HFFc6 (cell line): Measurements from ENCODE around the gene LGALS1. TPM values are rescaled to one million over a fixed set of nuclear protein-coding genes. Genes with fewer than 3 reads are reported as not detected.

ENCODE experiments used
- DNase-seq: peaks from one replicate; pipeline ENCODE4 v3.0.0-alpha.2; 2018
- H3K27ac Mint-ChIP-seq: 2 replicates; pipeline ENCODE4 v1.8.0; 2020; ENCODE audit warnings: mild to moderate bottlenecking, mixed read lengths
- H3K27me3 Mint-ChIP-seq: 2 replicates; pipeline ENCODE4 v1.8.0; 2021; ENCODE audit warnings: mild to moderate bottlenecking, moderate library complexity, mixed read lengths; ENCODE audit not compliant: insufficient read depth
- H3K36me3 Mint-ChIP-seq: 2 replicates; pipeline ENCODE4 v1.8.0; 2021; ENCODE audit warnings: low read depth, mixed read lengths
- H3K4me1 Mint-ChIP-seq: 2 replicates; pipeline ENCODE4 v1.8.0; 2020; ENCODE audit warnings: low read depth, mixed read lengths
- H3K4me3 Mint-ChIP-seq: 2 replicates; pipeline ENCODE4 v1.8.0; 2020; ENCODE audit warnings: mild to moderate bottlenecking, moderate library complexity, mixed read lengths
- H3K9me3 Mint-ChIP-seq: 2 replicates; pipeline ENCODE4 v1.8.0; 2020; ENCODE audit warnings: mild to moderate bottlenecking, mixed read lengths
- CTCF ChIP-seq: fragments of 200-600 bp; sonication (generic); IDR thresholded peaks from 2 replicates; pipeline ENCODE4 v1.5.0; 2021; ENCODE audit warnings: antibody characterized with exemption, mild to moderate bottlenecking
- total RNA-seq, 6 experiments: library from RNA; stranded (reverse); fragmentation: NEBNext Ultra II Directional; extraction: Animal tissue kit (Norgen Biotek cat#: 25700); gene quantifications; 2 replicates in 1 of 6; 3 replicates in 5 of 6; pipeline ENCODE4 v1.2.3, GENCODE V29; 2021

The LGALS1 gene
- total RNA-seq, 6 experiments from 2014 or later, result 5,326 to 7,192 (median 6,673) TPM

GRCh38 chr22:37636186-37636948, 39.1 kb upstream of the LGALS1 start:
- no peak overlapping the region for H3K4me3 Mint-ChIP-seq
- peak overlapping the region; percentile 66 for H3K27ac Mint-ChIP-seq
- DNase-seq, result peak; percentile 80
- H3K9me3 Mint-ChIP-seq, result no peaks in the 10 kb centered on the region
- H3K36me3 Mint-ChIP-seq, result no peaks in the 10 kb centered on the region
- peak; percentile 65 for TF ChIP-seq CTCF
- H3K27me3 Mint-ChIP-seq, result peaks cover 6% of the 10 kb centered on the region
- H3K4me1 Mint-ChIP-seq, result peaks cover 53% of the 10 kb centered on the region

- no peak for DNase-seq
- Mint-ChIP-seq H3K4me1 (peaks cover 53% of the 10 kb centered on the region), H3K9me3 (no peaks in the 10 kb centered on the region), H3K27me3 (peaks cover 4% of the 10 kb centered on the region), H3K36me3 (no peaks in the 10 kb centered on the region), H3K27ac (peak overlapping the region; percentile 66), H3K4me3 (no peak overlapping the region)
- no peak for TF ChIP-seq CTCF
Measured at GRCh38 chr22:37636949-37637273, 38.5 kb upstream of the LGALS1 start.

- TF ChIP-seq CTCF, result no peak
- H3K36me3 Mint-ChIP-seq, result peaks cover 3% of the 10 kb centered on the region; the same call in 1 of the 2 replicates
- H3K27me3 Mint-ChIP-seq, result peaks cover 4% of the 10 kb centered on the region
- H3K4me3 Mint-ChIP-seq, result peak overlapping the region; percentile 61
- H3K27ac Mint-ChIP-seq, result peak overlapping the region; percentile 48
- no peaks in the 10 kb centered on the region for H3K9me3 Mint-ChIP-seq
- peaks cover 51% of the 10 kb centered on the region for H3K4me1 Mint-ChIP-seq
- DNase-seq, result no peak
Measured at GRCh38 chr22:37638391-37639069, 36.9 kb upstream of the LGALS1 start.

DNA sequence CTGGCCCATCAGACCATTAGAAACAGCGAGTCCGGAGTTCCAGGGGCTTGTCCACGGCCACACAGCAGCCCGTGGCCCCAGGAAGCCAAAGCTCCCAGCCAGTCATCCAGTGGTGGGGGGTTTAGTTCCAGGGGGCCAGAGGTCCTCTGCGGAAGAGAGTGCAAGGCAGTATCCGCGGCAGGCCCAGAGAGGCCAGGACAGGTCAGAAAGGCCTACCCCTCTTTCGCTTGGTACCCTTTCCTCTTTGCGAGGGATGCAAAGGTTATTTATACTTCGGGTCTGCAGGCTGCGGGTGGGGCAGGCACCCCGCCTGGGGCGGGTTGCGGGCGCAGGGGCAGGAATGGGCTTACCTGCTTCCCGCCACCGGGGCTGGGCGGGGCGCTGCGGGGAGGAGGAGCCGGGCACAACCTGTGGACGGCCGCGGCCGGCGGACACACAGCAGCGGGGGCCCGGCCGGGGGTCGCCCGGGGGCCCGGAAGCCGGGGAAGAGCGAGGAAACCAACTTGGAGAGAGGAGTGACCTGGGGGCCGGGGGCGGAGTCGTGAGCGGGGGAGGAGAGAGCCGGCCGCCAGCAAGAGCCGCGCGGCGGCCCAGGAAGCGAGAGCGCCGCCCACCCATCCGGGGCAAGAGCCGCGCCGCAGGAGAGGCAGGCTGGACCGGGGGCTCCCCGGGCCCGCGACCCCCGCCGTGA, 36.2 kb upstream of the LGALS1 start, which contains the start of gene SH3BP1:
TSS of gene SH3BP1 (plus strand) at position 600 of the 691 bp plus-strand sequence. CDS start 119 bp downstream, outside the sequence.
- no peaks in the 10 kb centered on the region for H3K9me3 Mint-ChIP-seq
- H3K27me3 Mint-ChIP-seq, result peaks cover 6% of the 10 kb centered on the region
- 0 out of 2 replicates have a peak, but pooled peaks have one; percentile 12 for TF ChIP-seq CTCF
- peaks cover 7% of the 10 kb centered on the region; the same call in 1 of the 2 replicates for H3K36me3 Mint-ChIP-seq
- peaks cover 47% of the 10 kb centered on the region for H3K4me1 Mint-ChIP-seq
- peak within 1 kb of the TSS; percentile 70 for H3K27ac Mint-ChIP-seq
- DNase-seq, result no peak
- peak within 1 kb of the TSS; percentile 90 for H3K4me3 Mint-ChIP-seq

- peak overlapping the region; percentile 70 for H3K27ac Mint-ChIP-seq
- peaks cover 7% of the 10 kb centered on the region; the same call in 1 of the 2 replicates for H3K36me3 Mint-ChIP-seq
- no peak for TF ChIP-seq CTCF
- peaks cover 40% of the 10 kb centered on the region for H3K4me1 Mint-ChIP-seq
- DNase-seq, result no peak
- H3K9me3 Mint-ChIP-seq, result no peaks in the 10 kb centered on the region
- peaks cover 4% of the 10 kb centered on the region; the same call in 1 of the 2 replicates for H3K27me3 Mint-ChIP-seq
- H3K4me3 Mint-ChIP-seq, result peak overlapping the region; percentile 90
Measured at GRCh38 chr22:37639771-37640590, 35.5 kb upstream of the LGALS1 start.
